Lower leg skin (tissue), 4 donors: ENCODE data around the gene ATP8A2. TPM values are rescaled to one million over a fixed set of nuclear protein-coding genes. Genes with fewer than 3 reads are reported as not detected.

ENCODE experiments used
- DNase-seq, 2 donors: peaks; one replicate each; pipeline ENCODE4 v3.0.0-alpha.2; 2019; ENCODE audit warnings: low spot score in 2 of 2
- H3K4me3 ChIP-seq: fragments of 200-600 bp; sonication (generic); 2 replicates; pipeline ENCODE4 v1.5.1; 2017; ENCODE audit warnings: mild to moderate bottlenecking, low read depth; ENCODE audit not compliant: poor library complexity, severe bottlenecking
- POLR2A ChIP-seq, 2 donors: fragments of 450-650 bp; IDR thresholded peaks; one replicate each; pipeline ENCODE4 v1.6.1; 2016 to 2017; ENCODE audit warnings: antibody characterized with exemption in 2 of 2, mild to moderate bottlenecking in 1 of 2, moderate library complexity in 1 of 2
- WGBS, 2 donors: methylation state at CpG; one replicate each; pipeline ENCODE4 v1.1.5; 2018; 5-methylcytosine and 5-hydroxymethylcytosine counted together
- intact Hi-C: fragments of 100-400 bp; cut with DNase I; formaldehyde crosslinking; loops from one replicate; pipeline ENCODE4 v1.15.0; 2023; ENCODE audit warnings: low total_unique reads
- total RNA-seq, 4 donors: library from RNA; depleted of rRNA; stranded (reverse); fragments of >200 nt; gene quantifications; one replicate each; pipeline ENCODE4 v1.1.0, GENCODE V29; 2016
- TF ChIP-seq, protein P1 (sequence below), 3 donors: fragments of 450-650 bp; IDR thresholded peaks; one replicate each; pipeline ENCODE4 v1.5.1; 2016; ENCODE audit warnings: antibody characterized with exemption in 3 of 3, mild to moderate bottlenecking in 3 of 3, moderate library complexity in 2 of 3

The ATP8A2 gene
- total RNA-seq = under 1 TPM in 2 of 4 donors, not detected in 2; 0.05 to 0.23 TPM

DNA sequence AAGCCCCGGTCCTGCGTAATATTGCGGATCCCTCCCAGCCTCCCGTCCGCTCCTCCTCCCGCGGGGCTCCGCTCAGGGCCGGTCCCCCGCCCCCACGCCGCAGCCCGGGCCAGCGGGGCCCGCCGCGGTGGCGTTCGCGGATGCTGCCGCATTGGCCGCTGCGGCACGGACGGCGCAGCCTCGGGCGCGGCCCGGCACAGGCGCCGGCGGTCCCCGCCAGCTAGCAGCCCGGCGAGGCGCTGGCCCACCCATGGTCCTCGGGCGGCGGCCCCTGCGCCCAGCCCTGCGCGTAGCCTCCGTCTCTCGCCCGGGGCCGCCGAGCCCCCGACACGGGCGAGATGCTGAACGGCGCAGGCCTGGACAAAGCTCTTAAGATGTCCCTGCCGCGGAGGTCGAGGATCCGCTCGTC, at the start of gene ATP8A2:
Gene ATP8A2 (plus strand): TSS at position 100 of the 409 bp plus-strand sequence. CDS start 239 bp downstream, at position 339.
- H3K4me3 ChIP-seq = no peak within 1 kb of the TSS
- 4% methylated on average over 5 of the region's 58 CpGs; no CpG with 5 or more reads in 1 of the 2 donors for WGBS, 2 donors
- intact Hi-C loops = loop anchor here (5.0 kb wide), 1 partner anchor 280 kb away; no protein-coding TSS in a partner anchor
- no peak for DNase-seq
- TF ChIP-seq, protein P1, sequence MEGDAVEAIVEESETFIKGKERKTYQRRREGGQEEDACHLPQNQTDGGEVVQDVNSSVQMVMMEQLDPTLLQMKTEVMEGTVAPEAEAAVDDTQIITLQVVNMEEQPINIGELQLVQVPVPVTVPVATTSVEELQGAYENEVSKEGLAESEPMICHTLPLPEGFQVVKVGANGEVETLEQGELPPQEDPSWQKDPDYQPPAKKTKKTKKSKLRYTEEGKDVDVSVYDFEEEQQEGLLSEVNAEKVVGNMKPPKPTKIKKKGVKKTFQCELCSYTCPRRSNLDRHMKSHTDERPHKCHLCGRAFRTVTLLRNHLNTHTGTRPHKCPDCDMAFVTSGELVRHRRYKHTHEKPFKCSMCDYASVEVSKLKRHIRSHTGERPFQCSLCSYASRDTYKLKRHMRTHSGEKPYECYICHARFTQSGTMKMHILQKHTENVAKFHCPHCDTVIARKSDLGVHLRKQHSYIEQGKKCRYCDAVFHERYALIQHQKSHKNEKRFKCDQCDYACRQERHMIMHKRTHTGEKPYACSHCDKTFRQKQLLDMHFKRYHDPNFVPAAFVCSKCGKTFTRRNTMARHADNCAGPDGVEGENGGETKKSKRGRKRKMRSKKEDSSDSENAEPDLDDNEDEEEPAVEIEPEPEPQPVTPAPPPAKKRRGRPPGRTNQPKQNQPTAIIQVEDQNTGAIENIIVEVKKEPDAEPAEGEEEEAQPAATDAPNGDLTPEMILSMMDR (IDR thresholded peaks at IDR 0.05) = no peak
- no peak for TF ChIP-seq POLR2A (IDR thresholded peaks at IDR 0.05)

DNA sequence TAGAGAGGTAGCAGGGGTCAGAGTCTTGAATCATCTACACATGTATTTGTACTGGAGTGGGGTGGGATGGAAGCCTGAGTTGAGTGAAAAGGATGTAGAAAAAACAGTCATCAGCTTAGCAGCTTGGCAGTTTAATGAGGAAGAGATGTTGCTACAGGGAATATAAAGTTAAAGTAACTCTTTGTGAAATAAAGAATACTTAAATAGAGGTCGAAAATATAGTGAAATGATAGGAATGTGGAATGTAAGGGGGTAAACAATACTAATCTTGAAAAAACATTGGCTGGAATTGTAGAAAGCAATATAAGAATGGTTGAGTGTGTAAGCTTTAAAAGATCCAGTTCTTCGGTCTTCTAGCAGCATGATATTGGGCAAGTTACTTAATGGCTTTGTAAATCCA, 47.7 kb upstream of the ATP8A2 start:
- intact Hi-C loops = no loop called here
- TF ChIP-seq, protein P1 (IDR thresholded peaks at IDR 0.05) = no peak
- no peak for TF ChIP-seq POLR2A (IDR thresholded peaks at IDR 0.05)
- 85 to 89% methylated on average over 2 of the region's 2 CpGs for WGBS, 2 donors
- H3K4me3 ChIP-seq = no peak overlapping the region
- DNase-seq = no peak

DNA sequence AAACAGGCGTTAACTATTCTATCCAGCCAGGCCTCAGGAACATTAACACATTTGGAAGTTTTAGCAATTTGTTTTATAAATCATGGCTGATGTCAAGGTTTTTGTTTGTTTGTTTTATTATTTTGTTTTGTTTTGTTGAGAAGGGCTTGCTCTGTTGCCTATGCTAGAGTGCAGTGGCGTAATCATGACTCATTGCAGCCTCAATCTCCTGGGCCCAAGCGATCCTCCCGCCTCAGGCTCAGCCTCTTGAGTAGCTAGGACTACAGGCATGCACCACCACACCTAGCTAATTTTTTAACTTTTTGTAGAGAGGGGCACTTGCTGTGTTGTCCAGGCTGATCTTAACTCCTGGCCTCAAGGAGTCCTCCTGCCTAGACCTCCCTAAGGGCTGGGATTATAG, 42.1 kb upstream of the ATP8A2 start:
- WGBS, 2 donors = 94 to 97% methylated on average over 4 of the region's 4 CpGs
- TF ChIP-seq POLR2A (IDR thresholded peaks at IDR 0.05) = no peak
- TF ChIP-seq, protein P1 (IDR thresholded peaks at IDR 0.05) = no peak

DNA sequence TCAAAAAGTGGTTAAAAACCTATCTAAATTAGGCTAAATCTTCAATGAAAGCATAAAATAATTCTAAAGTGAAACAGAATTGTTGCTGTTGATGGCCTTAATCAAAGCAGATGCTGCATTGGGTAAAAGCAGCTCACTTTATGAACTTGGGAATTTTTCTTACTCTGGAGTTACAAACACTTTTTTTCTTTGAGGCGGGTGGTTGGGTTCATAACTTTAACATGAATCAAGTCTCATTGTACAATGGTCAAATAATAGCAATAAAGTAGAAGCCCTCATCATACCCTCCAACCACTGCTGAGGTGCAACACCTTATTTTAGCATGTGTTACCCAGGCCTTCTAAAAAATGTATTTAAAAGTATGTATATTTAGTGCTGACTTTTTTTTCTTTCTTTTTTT, 41.2 kb upstream of the ATP8A2 start:
- WGBS, 2 donors = 93 to 97% methylated on average over 1 of the region's 1 CpG
- TF ChIP-seq, protein P1 (IDR thresholded peaks at IDR 0.05) = no peak
- TF ChIP-seq POLR2A (IDR thresholded peaks at IDR 0.05) = no peak
- no peak overlapping the region for H3K4me3 ChIP-seq
- intact Hi-C loops = no loop called here
- no peak for DNase-seq

More for the DNA sequence above, 42.1 kb upstream of the ATP8A2 start:
- no peak for DNase-seq
- no peak overlapping the region for H3K4me3 ChIP-seq
- intact Hi-C loops = no loop called here

DNA sequence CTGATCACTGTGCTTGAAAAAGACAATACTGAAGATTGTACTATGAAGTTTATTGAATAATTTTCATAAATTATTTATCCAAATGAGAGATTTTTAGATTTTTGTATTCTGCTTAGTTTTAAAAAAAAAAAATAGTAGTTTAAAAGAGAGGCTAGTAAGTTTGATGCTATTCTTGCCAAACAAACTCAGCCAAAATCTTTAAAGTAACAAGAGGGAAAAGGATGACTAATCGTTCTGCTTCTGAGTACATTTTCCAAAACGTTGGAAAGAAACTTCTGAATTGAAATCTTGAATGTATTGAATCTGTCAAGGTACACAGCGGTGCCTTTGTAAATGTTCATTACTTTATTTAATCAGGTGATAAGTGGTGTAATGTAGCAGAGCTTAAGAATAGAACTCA, 35.9 kb upstream of the ATP8A2 start:
- WGBS, 2 donors = 46% methylated on average over 3 of the region's 3 CpGs
- TF ChIP-seq, protein P1 (IDR thresholded peaks at IDR 0.05) = no peak
- no peak for TF ChIP-seq POLR2A (IDR thresholded peaks at IDR 0.05)
- DNase-seq = no peak
- intact Hi-C loops = no loop called here
- no peak overlapping the region for H3K4me3 ChIP-seq

DNA sequence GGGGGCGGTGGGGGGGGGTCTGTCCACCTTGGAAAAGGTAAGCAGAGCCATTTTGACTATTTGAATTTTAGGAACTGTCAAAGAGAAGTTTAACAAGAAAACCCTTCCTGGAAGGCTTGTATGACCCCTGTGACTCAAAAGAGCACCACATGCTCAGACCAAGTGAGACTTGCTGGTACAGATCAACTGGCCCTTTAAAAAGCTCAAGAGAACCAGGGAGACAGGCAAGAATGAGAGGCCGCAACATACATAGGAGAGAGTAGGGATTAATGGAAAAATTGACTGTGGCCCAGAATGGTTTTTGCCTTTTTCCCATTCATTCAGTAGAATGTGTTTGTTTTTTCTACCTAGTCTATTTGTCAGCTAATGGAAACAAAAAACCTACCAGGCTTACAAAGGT, 26.2 kb upstream of the ATP8A2 start:
- no peak for TF ChIP-seq POLR2A (IDR thresholded peaks at IDR 0.05)
- TF ChIP-seq, protein P1 (IDR thresholded peaks at IDR 0.05) = no peak
- H3K4me3 ChIP-seq = no peak overlapping the region
- 73 to 88% methylated on average over 2 of the region's 2 CpGs for WGBS, 2 donors
- intact Hi-C loops = no loop called here
- DNase-seq = no peak
